Stomach (tissue), 9 donors: Measurements from ENCODE around the gene ZNF211. TPM values are rescaled to one million over a fixed set of nuclear protein-coding genes. Genes with fewer than 3 reads are reported as not detected.

Experiments
- DNase-seq, 2 donors: peaks; one replicate each; pipeline versions ENCODE4 v3.0.0 to v3.0.0-alpha.2; 2013 to 2019
- H3K27ac ChIP-seq, 5 donors: fragments of 200-600 bp in 4 of 5; sonication (generic) in 4 of 5; one replicate each; pipeline ENCODE4 v1.5.1; 2013 to 2019; ENCODE audit warnings: mild to moderate bottlenecking in 1 of 5, moderate library complexity in 1 of 5
- H3K27me3 ChIP-seq, 3 donors: fragments of 200-600 bp; sonication (generic); one replicate each; pipeline ENCODE4 v1.5.1; 2017 to 2019; ENCODE audit warnings: mixed run types in 1 of 3
- H3K36me3 ChIP-seq, 4 donors: fragments of 200-600 bp; sonication (generic); 1 replicate in 3 of 4; 2 replicates in 1 of 4; pipeline ENCODE4 v1.5.1; 2016 to 2019
- H3K4me1 ChIP-seq, 4 donors: fragments of 200-600 bp; sonication (generic); one replicate each; pipeline ENCODE4 v1.5.1; 2016 to 2019
- H3K4me3 ChIP-seq, 4 donors: fragments of 200-600 bp; sonication (generic) in 3 of 4; one replicate each; pipeline ENCODE4 v1.5.1; 2016 to 2019; ENCODE audit warnings: mild to moderate bottlenecking in 1 of 4
- H3K9me3 ChIP-seq, 4 donors: fragments of 200-600 bp; sonication (generic); one replicate each; pipeline ENCODE4 v1.5.1; 2016 to 2019
- CTCF ChIP-seq, 7 experiments: fragments of 450-650 bp in 4 of 7; fragments of 200-600 bp in 3 of 7; sonication (generic) in 3 of 7; IDR thresholded peaks; one replicate each; pipeline ENCODE4 v1.5.1; 2016 to 2019; ENCODE audit warnings: antibody characterized with exemption in 7 of 7, control low read depth in 2 of 7, mild to moderate bottlenecking in 1 of 7
- EP300 ChIP-seq: sonication (generic); formaldehyde crosslinking; IDR thresholded peaks from one replicate; pipeline ENCODE4 v1.6.1; 2017; ENCODE audit warnings: antibody characterized with exemption
- POLR2A ChIP-seq, 4 donors: fragments of 450-650 bp; IDR thresholded peaks; one replicate each; pipeline ENCODE4 v1.6.1; 2016; ENCODE audit warnings: antibody characterized with exemption in 4 of 4, control low read depth in 2 of 4, mild to moderate bottlenecking in 1 of 4, moderate library complexity in 1 of 4
- POLR2AphosphoS5 ChIP-seq, 3 donors: sonication (generic); formaldehyde crosslinking; IDR thresholded peaks; one replicate each; pipeline ENCODE4 v1.6.1; 2016; ENCODE audit warnings: antibody characterized with exemption in 3 of 3
- WGBS, 5 donors: extraction: QIAGEN DNeasy Blood & Tissue Kit in 3 of 5; methylation state at CpG; one replicate each; pipeline versions ENCODE4 v1.1.5 to v1.1.7; 2013 to 2018; 5-methylcytosine and 5-hydroxymethylcytosine counted together
- intact Hi-C: fragments of 100-400 bp; cut with DNase I; formaldehyde crosslinking; loops from one replicate; pipeline ENCODE4 v1.15.1; 2023; ENCODE audit warnings: low total_unique reads
- polyA plus RNA-seq, 3 donors: library from polyadenylated mRNA; stranded (reverse); fragments of 200-250 nt; gene quantifications; one replicate each; pipeline ENCODE4 v1.2.3, GENCODE V29; 2013
- total RNA-seq, 5 donors: library from RNA; depleted of rRNA; stranded (reverse); fragments of >200 nt; gene quantifications; one replicate each; pipeline versions ENCODE4 v1.1.0 to v1.2.3, GENCODE V29; 2014 to 2016
- donor health status: healthy with polysubstance abuse.
- donor health status: Bipolar disorder and iron deficiency.
- donor health status: healthy.

Gene ZNF211
- total and polyA plus RNA-seq, 8 donors = 4.4 to 37.1 (median 9.3) TPM

GRCh38 chr19:57688011-57688763 is 55.2 kb downstream of the ZNF211 start:
- 96 to 98% (median 97%) methylated on average over 6 of the region's 6 CpGs for WGBS, 5 donors
- Histone ChIP-seq H3K36me3 (peaks cover 32 to 87% (median 68%) of the 10 kb centered on the region in 4 donors), H3K27me3 (no peaks in the 10 kb centered on the region), H3K4me1 (peaks cover 1 to 6% (median 4%) of the 10 kb centered on the region in 4 donors), H3K9me3 (peaks cover 75 to 100% (median 95%) of the 10 kb centered on the region in 4 donors), H3K27ac (no peak overlapping the region), H3K4me3 (no peak overlapping the region)
- intact Hi-C loops = no loop called here
- DNase-seq = no peak
- TF ChIP-seq EP300 = no peak
- no peak for TF ChIP-seq CTCF (IDR thresholded peaks at IDR 0.05)
- no peak for TF ChIP-seq POLR2A (IDR thresholded peaks at IDR 0.05)
- TF ChIP-seq POLR2AphosphoS5 (IDR thresholded peaks at IDR 0.05) = no peak

- no peaks in the 10 kb centered on the region for H3K27me3 ChIP-seq
- no peak for DNase-seq
- H3K4me1 ChIP-seq = no peaks in the 10 kb centered on the region
- no peak overlapping the region for H3K4me3 ChIP-seq
- H3K27ac ChIP-seq = no peak overlapping the region
- 95 to 99% (median 96%) methylated on average over 3 of the region's 3 CpGs for WGBS, 5 donors
- peaks cover 78 to 100% (median 95%) of the 10 kb centered on the region in 4 donors for H3K9me3 ChIP-seq
- intact Hi-C loops = no loop called here
- no peak for TF ChIP-seq POLR2A (IDR thresholded peaks at IDR 0.05)
- no peak for TF ChIP-seq EP300
- TF ChIP-seq POLR2AphosphoS5 (IDR thresholded peaks at IDR 0.05) = no peak
- no peak for TF ChIP-seq CTCF (IDR thresholded peaks at IDR 0.05)
- peaks cover 31 to 83% (median 58%) of the 10 kb centered on the region in 4 donors for H3K36me3 ChIP-seq
Observed at GRCh38 chr19:57689750-57690149, 56.8 kb downstream of the ZNF211 start.

Other genes starting within 250 kb of the ZNF211 start
- gene ZNF548, start 243.3 kb upstream of the ZNF211 start, total RNA-seq = 10 to 100 TPM in 4 of 5 donors, 1 to 10 TPM in 1; 5.5 to 48.5 (median 16.8) TPM
- 1 to 10 TPM; 2.6 to 4.8 (median 3.4) TPM for gene ZNF548, start 243.3 kb upstream of the ZNF211 start, polyA plus RNA-seq
- 100 to 1,000 TPM in 1 of 5 donors, 10 to 100 TPM in 2, 1 to 10 TPM in 2; 2.3 to 138 (median 21.9) TPM for gene ZNF17, start 222.0 kb upstream of the ZNF211 start, total RNA-seq
- gene ZNF17, start 222.0 kb upstream of the ZNF211 start, polyA plus RNA-seq = 1 to 10 TPM; 1.5 to 2.0 (median 1.6) TPM
- gene ZNF749, start 197.8 kb upstream of the ZNF211 start, total RNA-seq = 10 to 100 TPM in 3 of 5 donors, 1 to 10 TPM in 2; 5.3 to 28.1 (median 11.7) TPM
- 1 to 10 TPM; 4.6 to 7.9 (median 6.7) TPM for gene ZNF749, start 197.8 kb upstream of the ZNF211 start, polyA plus RNA-seq
- gene VN1R1, start 176.0 kb upstream of the ZNF211 start, total RNA-seq = 1 to 10 TPM in 2 of 5 donors, not detected in 3; 1.5 to 9.0 TPM
- under 1 TPM in 1 of 3 donors, not detected in 2; 0.33 TPM for gene VN1R1, start 176.0 kb upstream of the ZNF211 start, polyA plus RNA-seq
- gene ZNF772, start 155.6 kb upstream of the ZNF211 start, total RNA-seq = 10 to 100 TPM in 1 of 5 donors, 1 to 10 TPM in 4; 1.4 to 25.9 (median 3.2) TPM
- 1 to 10 TPM in 1 of 3 donors, under 1 TPM in 2; 0.37 to 1.1 (median 0.92) TPM for gene ZNF772, start 155.6 kb upstream of the ZNF211 start, polyA plus RNA-seq
- 10 to 100 TPM in 3 of 5 donors, 1 to 10 TPM in 1, not detected in 1; 1.3 to 23.9 (median 13.0) TPM for gene ZNF419, start 145.4 kb upstream of the ZNF211 start, total RNA-seq
- 1 to 10 TPM; 1.4 to 4.6 (median 2.0) TPM for gene ZNF419, start 145.4 kb upstream of the ZNF211 start, polyA plus RNA-seq
- 1 to 10 TPM in 4 of 5 donors, under 1 TPM in 1; 0.45 to 9.9 (median 1.4) TPM for gene ZNF773, start 133.2 kb upstream of the ZNF211 start, total RNA-seq
- gene ZNF773, start 133.2 kb upstream of the ZNF211 start, polyA plus RNA-seq = 1 to 10 TPM; 1.3 to 4.6 (median 2.4) TPM
- 10 to 100 TPM in 1 of 5 donors, 1 to 10 TPM in 4; 2.3 to 15.2 (median 6.7) TPM for gene ZNF549, start 105.8 kb upstream of the ZNF211 start, total RNA-seq
- gene ZNF549, start 105.8 kb upstream of the ZNF211 start, polyA plus RNA-seq = 1 to 10 TPM; 1.2 to 2.3 (median 2.0) TPM
- 10 to 100 TPM in 3 of 5 donors, 1 to 10 TPM in 2; 2.8 to 35.0 (median 12.5) TPM for gene ZNF550, start 73.3 kb upstream of the ZNF211 start, total RNA-seq
- gene ZNF550, start 73.3 kb upstream of the ZNF211 start, polyA plus RNA-seq = 1 to 10 TPM; 1.1 to 3.0 (median 1.7) TPM
- gene ZNF416, start 54.3 kb upstream of the ZNF211 start, total RNA-seq = 10 to 100 TPM in 1 of 5 donors, 1 to 10 TPM in 2, under 1 TPM in 1, not detected in 1; 0.87 to 25.0 (median 3.8) TPM
- gene ZNF416, start 54.3 kb upstream of the ZNF211 start, polyA plus RNA-seq = 1 to 10 TPM in 2 of 3 donors, under 1 TPM in 1; 1.00 to 2.7 (median 2.3) TPM
- gene ZIK1, start 49.0 kb upstream of the ZNF211 start, total RNA-seq = 10 to 100 TPM in 1 of 5 donors, under 1 TPM in 2, not detected in 2; 0.29 to 14.7 (median 0.89) TPM
- gene ZIK1, start 49.0 kb upstream of the ZNF211 start, polyA plus RNA-seq = 1 to 10 TPM in 1 of 3 donors, under 1 TPM in 2; 0.62 to 1.3 (median 0.92) TPM
- gene ZNF530, start 33.3 kb upstream of the ZNF211 start, total RNA-seq = 1 to 10 TPM in 3 of 5 donors, not detected in 2; 1.0 to 6.4 (median 2.3) TPM
- gene ZNF530, start 33.3 kb upstream of the ZNF211 start, polyA plus RNA-seq = 1 to 10 TPM in 2 of 3 donors, under 1 TPM in 1; 0.81 to 3.8 (median 2.2) TPM
- 10 to 100 TPM in 4 of 5 donors, 1 to 10 TPM in 1; 6.2 to 21.7 (median 11.6) TPM for gene ZNF134, start 18.9 kb upstream of the ZNF211 start, total RNA-seq
- 1 to 10 TPM; 3.8 to 5.0 (median 4.2) TPM for gene ZNF134, start 18.9 kb upstream of the ZNF211 start, polyA plus RNA-seq
- gene ZSCAN4, start 35.8 kb downstream of the ZNF211 start, total RNA-seq = 1 to 10 TPM in 1 of 5 donors, not detected in 4; 1.5 TPM
- gene ZSCAN4, start 35.8 kb downstream of the ZNF211 start, polyA plus RNA-seq = under 1 TPM in 2 of 3 donors, not detected in 1; 0.05 to 0.76 TPM
- 10 to 100 TPM in 2 of 5 donors, 1 to 10 TPM in 1, under 1 TPM in 1, not detected in 1; 0.87 to 18.7 (median 10.1) TPM for gene ZNF551, start 48.8 kb downstream of the ZNF211 start, total RNA-seq
- gene ZNF551, start 48.8 kb downstream of the ZNF211 start, polyA plus RNA-seq = 1 to 10 TPM in 2 of 3 donors, under 1 TPM in 1; 1.00 to 1.8 (median 1.6) TPM
- 10 to 100 TPM in 1 of 5 donors, under 1 TPM in 2, not detected in 2; 0.45 to 21.8 (median 0.58) TPM for gene ZNF154, start 76.0 kb downstream of the ZNF211 start, total RNA-seq
- 1 to 10 TPM in 1 of 3 donors, under 1 TPM in 2; 0.25 to 2.3 (median 0.61) TPM for gene ZNF154, start 76.0 kb downstream of the ZNF211 start, polyA plus RNA-seq
- 10 to 100 TPM in 3 of 5 donors, 1 to 10 TPM in 1, under 1 TPM in 1; 0.58 to 33.3 (median 13.0) TPM for gene ZNF671, start 94.5 kb downstream of the ZNF211 start, total RNA-seq
- 1 to 10 TPM in 2 of 3 donors, under 1 TPM in 1; 0.75 to 3.4 (median 1.2) TPM for gene ZNF671, start 94.5 kb downstream of the ZNF211 start, polyA plus RNA-seq
- gene ZNF776, start 113.6 kb downstream of the ZNF211 start, total RNA-seq = 10 to 100 TPM; 11.1 to 72.0 (median 27.7) TPM
- 1 to 10 TPM; 1.9 to 4.4 (median 2.9) TPM for gene ZNF776, start 113.6 kb downstream of the ZNF211 start, polyA plus RNA-seq
- gene ZNF586, start 136.5 kb downstream of the ZNF211 start, total RNA-seq = 10 to 100 TPM in 2 of 5 donors, 1 to 10 TPM in 2, not detected in 1; 7.5 to 46.4 (median 13.0) TPM
- gene ZNF586, start 136.5 kb downstream of the ZNF211 start, polyA plus RNA-seq = 1 to 10 TPM; 5.5 to 7.2 (median 5.7) TPM
- 10 to 100 TPM; 17.7 to 84.4 (median 69.4) TPM for gene ZNF552, start 181.7 kb downstream of the ZNF211 start, total RNA-seq
- 10 to 100 TPM in 2 of 3 donors, 1 to 10 TPM in 1; 9.6 to 15.5 (median 11.8) TPM for gene ZNF552, start 181.7 kb downstream of the ZNF211 start, polyA plus RNA-seq
- 10 to 100 TPM in 4 of 5 donors, not detected in 1; 10.4 to 60.6 (median 18.4) TPM for gene ZNF587B, start 197.1 kb downstream of the ZNF211 start, total RNA-seq
- 1 to 10 TPM; 3.0 to 5.2 (median 3.4) TPM for gene ZNF587B, start 197.1 kb downstream of the ZNF211 start, polyA plus RNA-seq
- gene ZNF587, start 216.7 kb downstream of the ZNF211 start, total RNA-seq = 10 to 100 TPM; 18.0 to 52.7 (median 26.4) TPM
- gene ZNF587, start 216.7 kb downstream of the ZNF211 start, polyA plus RNA-seq = 10 to 100 TPM in 1 of 3 donors, 1 to 10 TPM in 2; 2.7 to 14.5 (median 4.4) TPM